Loucy (cell line): ENCODE results near the gene GSS.

Source experiments
- H2AFZ ChIP-seq: fragments of 200-600 bp; sonication (generic); 2 replicates; pipeline ENCODE4 v1.6.0; 2016; ENCODE audit warnings: antibody characterized with exemption, mild to moderate bottlenecking, low read length, moderate library complexity
- H3F3A ChIP-seq: fragments of 200-600 bp; 2 replicates; pipeline ENCODE4 v1.6.0; 2016; ENCODE audit warnings: antibody characterized with exemption, low read depth, mild to moderate bottlenecking
- H3K27me3 ChIP-seq: fragments of 200-600 bp; sonication (generic); 2 replicates; pipeline ENCODE4 v1.6.1; 2014; ENCODE audit warnings: low read length, mild to moderate bottlenecking; ENCODE audit not compliant: insufficient read depth, poor library complexity, severe bottlenecking
- H3K36me3 ChIP-seq: fragments of 200-600 bp; sonication (generic); 2 replicates; pipeline ENCODE4 v1.6.1; 2016; ENCODE audit warnings: low read length; ENCODE audit not compliant: insufficient read depth
- H3K4me1 ChIP-seq: fragments of 200-600 bp; sonication (generic); 2 replicates; pipeline ENCODE4 v1.5.1; 2014; ENCODE audit warnings: low read length, mild to moderate bottlenecking; ENCODE audit not compliant: insufficient read depth, poor library complexity, severe bottlenecking
- H3K4me2 ChIP-seq: fragments of 200-600 bp; sonication (generic); 2 replicates; pipeline ENCODE4 v1.6.0; 2014; ENCODE audit warnings: antibody characterized with exemption, low read length, low read depth, mild to moderate bottlenecking; ENCODE audit not compliant: poor library complexity, severe bottlenecking
- H3K4me3 ChIP-seq: fragments of 200-600 bp; sonication (generic); 2 replicates; pipeline ENCODE4 v1.5.1; 2014; ENCODE audit warnings: low read length, mild to moderate bottlenecking, mixed read lengths; ENCODE audit not compliant: poor library complexity, severe bottlenecking
- H3K79me2 ChIP-seq: fragments of 200-600 bp; sonication (generic); 2 replicates; pipeline ENCODE4 v1.6.1; 2014; ENCODE audit warnings: low read length; ENCODE audit not compliant: insufficient read depth
- H3K9ac ChIP-seq: fragments of 200-600 bp; sonication (generic); 2 replicates; pipeline ENCODE4 v1.6.0; 2014; ENCODE audit warnings: mild to moderate bottlenecking, low read depth, low read length, moderate library complexity; ENCODE audit not compliant: poor library complexity, severe bottlenecking
- H3K9me2 ChIP-seq: fragments of 200-600 bp; sonication (generic); replicated peaks from 2 replicates; pipeline ENCODE4 v1.6.1; 2016; ENCODE audit warnings: low read depth, low read length, mixed read lengths
- H3K9me3 ChIP-seq: fragments of 200-600 bp; sonication (generic); 2 replicates; pipeline ENCODE4 v1.6.1; 2014; ENCODE audit warnings: mild to moderate bottlenecking, antibody characterized with exemption, low read length, low read depth; ENCODE audit not compliant: insufficient read depth
- H4K20me1 ChIP-seq: fragments of 200-600 bp; sonication (generic); 2 replicates; pipeline ENCODE4 v1.6.0; 2014; ENCODE audit warnings: antibody characterized with exemption, low read length, mild to moderate bottlenecking; ENCODE audit not compliant: insufficient read depth, poor library complexity, severe bottlenecking
- EZH2phosphoT487 ChIP-seq: fragments of 200-600 bp; IDR thresholded peaks from 2 replicates; pipeline ENCODE4 v1.6.1; 2018; ENCODE audit warnings: antibody characterized with exemption, mild to moderate bottlenecking, moderate library complexity, borderline replicate concordance
- TF ChIP-seq, protein P1 (sequence below): fragments of 200-600 bp; sonication (generic); conservative IDR thresholded peaks from 2 replicates; pipeline ENCODE4 v1.5.1; 2014; ENCODE audit warnings: mild to moderate bottlenecking, antibody characterized with exemption, low read length

The GSS gene

DNA sequence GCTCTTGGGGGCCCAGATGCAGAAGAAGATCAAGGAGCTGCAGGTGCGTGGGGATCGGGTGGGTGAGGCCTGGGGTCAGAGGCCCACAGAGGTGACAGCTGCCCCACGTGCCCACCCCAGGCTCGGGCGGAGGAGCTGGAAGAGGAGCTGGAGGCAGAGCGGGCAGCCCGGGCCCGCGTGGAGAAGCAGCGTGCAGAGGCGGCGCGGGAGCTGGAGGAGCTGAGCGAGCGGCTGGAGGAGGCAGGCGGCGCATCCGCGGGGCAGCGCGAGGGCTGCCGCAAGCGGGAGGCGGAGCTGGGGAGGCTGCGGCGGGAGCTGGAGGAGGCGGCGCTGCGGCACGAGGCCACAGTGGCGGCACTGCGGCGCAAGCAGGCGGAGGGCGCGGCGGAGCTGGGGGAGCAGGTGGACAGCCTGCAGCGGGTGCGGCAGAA is 41.5 kb upstream of the GSS start:
- Histone ChIP-seq H3K9me2 (no peaks in the 10 kb centered on the region), H3K9ac (no peak overlapping the region), H3K36me3 (peaks cover 48% of the 10 kb centered on the region; the same call in 1 of the 2 replicates), H2AFZ (no peak overlapping the region), H3K4me1 (no peaks in the 10 kb centered on the region), H3K4me3 (no peak overlapping the region), H3F3A (no peaks in the 10 kb centered on the region), H3K9me3 (no peaks in the 10 kb centered on the region), H3K4me2 (no peak overlapping the region), H3K27me3 (no peaks in the 10 kb centered on the region), H3K79me2 (no peaks in the 10 kb centered on the region), H4K20me1 (no peaks in the 10 kb centered on the region)
- no peak for TF ChIP-seq EZH2phosphoT487
- TF ChIP-seq, protein P1, sequence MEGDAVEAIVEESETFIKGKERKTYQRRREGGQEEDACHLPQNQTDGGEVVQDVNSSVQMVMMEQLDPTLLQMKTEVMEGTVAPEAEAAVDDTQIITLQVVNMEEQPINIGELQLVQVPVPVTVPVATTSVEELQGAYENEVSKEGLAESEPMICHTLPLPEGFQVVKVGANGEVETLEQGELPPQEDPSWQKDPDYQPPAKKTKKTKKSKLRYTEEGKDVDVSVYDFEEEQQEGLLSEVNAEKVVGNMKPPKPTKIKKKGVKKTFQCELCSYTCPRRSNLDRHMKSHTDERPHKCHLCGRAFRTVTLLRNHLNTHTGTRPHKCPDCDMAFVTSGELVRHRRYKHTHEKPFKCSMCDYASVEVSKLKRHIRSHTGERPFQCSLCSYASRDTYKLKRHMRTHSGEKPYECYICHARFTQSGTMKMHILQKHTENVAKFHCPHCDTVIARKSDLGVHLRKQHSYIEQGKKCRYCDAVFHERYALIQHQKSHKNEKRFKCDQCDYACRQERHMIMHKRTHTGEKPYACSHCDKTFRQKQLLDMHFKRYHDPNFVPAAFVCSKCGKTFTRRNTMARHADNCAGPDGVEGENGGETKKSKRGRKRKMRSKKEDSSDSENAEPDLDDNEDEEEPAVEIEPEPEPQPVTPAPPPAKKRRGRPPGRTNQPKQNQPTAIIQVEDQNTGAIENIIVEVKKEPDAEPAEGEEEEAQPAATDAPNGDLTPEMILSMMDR = no peak

DNA sequence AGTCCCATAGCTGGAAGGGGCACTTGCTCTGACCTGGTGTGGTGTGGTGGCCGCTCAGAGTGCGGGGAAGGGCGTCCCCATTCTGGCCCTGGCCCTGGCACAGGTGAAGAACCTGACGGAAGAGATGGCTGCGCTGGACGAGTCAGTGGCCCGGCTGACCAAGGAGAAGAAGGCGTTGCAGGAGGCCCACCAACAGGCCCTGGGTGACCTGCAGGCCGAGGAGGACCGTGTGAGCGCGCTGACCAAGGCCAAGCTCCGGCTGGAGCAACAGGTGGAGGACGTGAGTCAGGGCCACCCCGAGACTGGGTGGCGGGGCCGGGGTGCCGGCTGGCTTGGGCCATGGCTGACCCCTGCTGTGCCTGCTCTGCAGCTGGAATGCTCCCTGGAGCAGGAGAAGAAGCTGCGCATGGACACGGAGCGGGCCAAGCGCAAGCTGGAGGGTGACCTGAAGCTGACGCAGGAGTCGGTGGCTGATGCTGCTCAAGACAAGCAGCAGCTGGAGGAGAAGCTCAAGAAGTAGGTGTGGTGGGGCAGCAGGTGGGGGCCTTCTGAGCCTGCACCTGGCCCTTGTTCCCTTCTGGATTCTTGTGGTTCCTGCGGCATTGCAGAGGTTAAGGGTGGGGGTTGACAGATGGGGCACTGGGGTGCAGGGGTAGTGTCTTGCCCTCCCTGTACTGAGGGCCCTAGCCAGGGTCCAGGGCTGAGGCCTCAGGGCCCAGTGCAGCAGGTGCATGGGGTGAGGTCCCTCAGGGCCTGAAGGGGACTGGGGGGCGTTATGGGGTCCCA is 40.8 kb upstream of the GSS start:
- Histone ChIP-seq H3K4me1 (no peaks in the 10 kb centered on the region), H3K4me2 (no peak overlapping the region), H3K9me2 (no peaks in the 10 kb centered on the region), H3F3A (no peaks in the 10 kb centered on the region), H3K9me3 (no peaks in the 10 kb centered on the region), H2AFZ (no peak overlapping the region), H3K36me3 (peaks cover 41% of the 10 kb centered on the region; the same call in 1 of the 2 replicates), H3K27me3 (no peaks in the 10 kb centered on the region), H3K9ac (no peak overlapping the region), H3K4me3 (no peak overlapping the region), H3K79me2 (no peaks in the 10 kb centered on the region), H4K20me1 (no peaks in the 10 kb centered on the region)
- no peak for TF ChIP-seq EZH2phosphoT487
- TF ChIP-seq, protein P1 = no peak

DNA sequence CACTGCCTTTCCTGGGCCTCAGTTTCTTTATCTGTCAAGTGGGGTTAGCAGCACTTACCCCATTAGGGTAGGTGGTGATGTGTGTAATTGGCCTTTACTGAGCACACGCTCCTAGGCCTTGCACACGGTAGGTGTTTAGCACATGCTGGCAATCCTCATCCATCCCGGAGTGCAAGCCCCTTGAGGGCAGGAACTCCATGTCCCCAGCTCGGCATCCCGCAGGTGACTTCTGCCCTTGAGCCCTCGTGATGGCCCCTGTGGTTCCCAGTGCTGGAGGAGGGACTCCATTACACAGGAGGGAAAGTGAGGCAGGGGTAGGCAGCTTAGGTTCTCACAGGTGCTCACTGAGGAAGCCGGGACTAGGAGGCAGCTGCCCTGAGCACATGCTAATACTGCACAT is 40.1 kb upstream of the GSS start:
- H3K4me1 ChIP-seq = no peaks in the 10 kb centered on the region
- H3K9ac ChIP-seq = no peak overlapping the region
- no peaks in the 10 kb centered on the region for H3K9me2 ChIP-seq
- TF ChIP-seq, protein P1 = no peak
- no peak for TF ChIP-seq EZH2phosphoT487
- H3K79me2 ChIP-seq = no peaks in the 10 kb centered on the region
- no peak overlapping the region for H3K4me2 ChIP-seq
- H2AFZ ChIP-seq = no peak overlapping the region
- H3F3A ChIP-seq = no peaks in the 10 kb centered on the region
- H4K20me1 ChIP-seq = no peaks in the 10 kb centered on the region
- peaks cover 38% of the 10 kb centered on the region; the same call in 1 of the 2 replicates for H3K36me3 ChIP-seq
- H3K27me3 ChIP-seq = no peaks in the 10 kb centered on the region
- H3K9me3 ChIP-seq = no peaks in the 10 kb centered on the region
- no peak overlapping the region for H3K4me3 ChIP-seq
